HCT116 (cell line): ENCODE results near the gene TMPRSS11A. TPM values are rescaled to one million over a fixed set of nuclear protein-coding genes. Genes with fewer than 3 reads are reported as not detected.
A peak's percentile ranks its signal among the peaks of the same experiment; 100 is the strongest.

Source experiments
- ATAC-seq: fragments of 200-7000 bp; cut with Tn5 transposase; 2 replicates; pipeline ENCODE4 v1.9.1; 2020; ENCODE audit warnings: mild to moderate bottlenecking, moderate library complexity
- BruUV-seq: library from RNA; stranded (reverse); fragments of 400-500 nt; replicated peaks from 2 replicates; lab custom pipeline; 2021; lab: Mats Ljungman, UMichigan
- CTCF ChIA-PET: fragments of 300-600 bp; sonication (Branson Sonifier 250); formaldehyde crosslinking; loops from one replicate; lab custom pipeline; 2021; ENCODE audit warnings: antibody characterized with exemption; lab: Charles Lee
- POLR2A ChIA-PET: fragments of 300-600, 350-600 bp; sonication (Branson Sonifier 250); formaldehyde crosslinking; loops from one replicate; lab custom pipeline; 2021; ENCODE audit warnings: antibody characterized with exemption; lab: Charles Lee
- RAD21 ChIA-PET, 2 experiments: fragments of 300-600 bp; sonication (Branson Sonifier 250); formaldehyde crosslinking; loops; one replicate each; lab custom pipeline; 2023; ENCODE audit warnings: low total read pairs in 2 of 2; ENCODE audit not compliant: uncharacterized antibody in 2 of 2, unreplicated experiment in 2 of 2, low non-redundant PET in 1 of 2; lab: Charles Lee
- DNase-seq: peaks from one replicate; pipeline ENCODE4 v3.0.0-alpha.2; 2010; ENCODE audit warnings: low read depth, low spot score
- H2AFZ ChIP-seq: fragments of 200-600 bp; shearing (Covaris generic), sonication (generic); 2 replicates; pipeline ENCODE4 v1.6.1; 2017; ENCODE audit warnings: low read depth, mixed run types, mixed read lengths, antibody characterized with exemption, low read length; ENCODE audit not compliant: poor library complexity, severe bottlenecking
- H3K27ac ChIP-seq: 2 replicates; pipeline ENCODE4 v1.5.1; 2012; ENCODE audit warnings: low read depth, low read length
- H3K27me3 ChIP-seq: fragments of 200-600 bp; sonication (generic); 2 replicates; pipeline ENCODE4 v1.6.1; 2016; ENCODE audit warnings: mixed run types, low read length, mixed read lengths; ENCODE audit not compliant: insufficient read depth
- H3K36me3 ChIP-seq, 2 experiments: fragments of 200-500 bp in 1 of 2; fragments of 200-600 bp in 1 of 2; sonication (Bioruptor generic) in 1 of 2; sonication (generic) in 1 of 2; 2 replicates each; pipeline versions ENCODE4 v1.5.1 to v1.6.1; 2014 to 2016; ENCODE audit warnings: low read length in 2 of 2, inconsistent platforms in 1 of 2, mixed read lengths in 1 of 2, mixed run types in 1 of 2; ENCODE audit not compliant: insufficient read depth in 2 of 2, control insufficient read depth in 1 of 2
- H3K4me1 ChIP-seq, 2 experiments: fragments of 200-600 bp in 1 of 2; sonication (generic) in 1 of 2; 2 replicates each; pipeline versions ENCODE4 v1.5.1 to v1.6.1; 2012 to 2017; ENCODE audit warnings: low read length in 2 of 2, inconsistent platforms in 1 of 2, mild to moderate bottlenecking in 1 of 2, mixed read lengths in 1 of 2, mixed run types in 1 of 2, moderate library complexity in 1 of 2; ENCODE audit not compliant: insufficient read depth in 2 of 2, control insufficient read depth in 1 of 2
- H3K4me2 ChIP-seq: fragments of 200-600 bp; sonication (generic); 2 replicates; pipeline ENCODE4 v1.6.1; 2017; ENCODE audit warnings: mixed run types, low read length, mixed read lengths
- H3K4me3 ChIP-seq, 2 experiments: fragments of 200-600 bp in 1 of 2; sonication (generic) in 1 of 2; replicated peaks in 1 of 2; 2 replicates each; pipeline ENCODE4 v1.5.1; 2011 to 2016; ENCODE audit warnings: low read length in 2 of 2, control low read depth in 1 of 2, low read depth in 1 of 2, mild to moderate bottlenecking in 1 of 2, mixed read lengths in 1 of 2, mixed run types in 1 of 2
- H3K79me2 ChIP-seq: fragments of 200-600 bp; sonication (generic); 2 replicates; pipeline ENCODE4 v1.6.1; 2017; ENCODE audit warnings: mild to moderate bottlenecking, mixed run types, low read length, moderate library complexity, mixed read lengths; ENCODE audit not compliant: insufficient read depth
- H3K9ac ChIP-seq: fragments of 200-600 bp; sonication (generic); 2 replicates; pipeline ENCODE4 v1.6.1; 2016; ENCODE audit warnings: low read length, mixed read lengths
- H3K9me2 ChIP-seq: fragments of 200-600 bp; sonication (generic), shearing (Covaris generic); 2 replicates; pipeline ENCODE4 v1.6.1; 2017; ENCODE audit warnings: mixed run types, mild to moderate bottlenecking, moderate library complexity; ENCODE audit not compliant: insufficient read depth
- H3K9me3 ChIP-seq, 2 experiments: fragments of 200-500 bp in 1 of 2; fragments of 200-600 bp in 1 of 2; sonication (Bioruptor generic) in 1 of 2; sonication (generic) in 1 of 2; 2 replicates each; pipeline ENCODE4 v1.6.1; 2014 to 2017; ENCODE audit warnings: low read length in 2 of 2, mixed read lengths in 2 of 2, inconsistent platforms in 1 of 2, low read depth in 1 of 2, mild to moderate bottlenecking in 1 of 2, mixed run types in 1 of 2, moderate library complexity in 1 of 2; ENCODE audit not compliant: control insufficient read depth in 1 of 2, insufficient read depth in 1 of 2
- H4K20me1 ChIP-seq: fragments of 200-600 bp; sonication (generic), shearing (Covaris generic); 2 replicates; pipeline ENCODE4 v1.6.1; 2017; ENCODE audit warnings: mixed run types, mild to moderate bottlenecking, moderate library complexity; ENCODE audit not compliant: insufficient read depth
- CBX3 ChIP-seq: IDR thresholded peaks from 2 replicates; pipeline ENCODE4 v1.6.1; 2012; ENCODE audit warnings: low read depth
- EGR1 ChIP-seq: IDR thresholded peaks from 2 replicates; pipeline ENCODE4 v1.6.1; 2012; ENCODE audit warnings: low read depth
- EZH2 ChIP-seq: fragments of 200-600 bp; sonication (generic); IDR thresholded peaks from 2 replicates; pipeline ENCODE4 v1.6.1; 2017; ENCODE audit warnings: antibody characterized with exemption, mixed run types
- EZH2phosphoT487 ChIP-seq: fragments of 200-600 bp; IDR thresholded peaks from 2 replicates; pipeline ENCODE4 v1.6.1; 2018; ENCODE audit warnings: antibody characterized with exemption, borderline replicate concordance
- FOSL1 ChIP-seq: IDR thresholded peaks from 2 replicates; pipeline ENCODE4 v1.6.1; 2012; ENCODE audit warnings: low read depth
- MAX ChIP-seq: IDR thresholded peaks from 2 replicates; pipeline ENCODE4 v1.6.1; 2012
- POLR2A ChIP-seq: IDR thresholded peaks from 2 replicates; pipeline ENCODE4 v1.7.0; 2011; ENCODE audit warnings: borderline replicate concordance; ENCODE audit not compliant: insufficient read depth, insufficient read length; ENCODE audit errors: extremely low read depth
- POLR2AphosphoS5 ChIP-seq: IDR thresholded peaks from 2 replicates; pipeline ENCODE4 v1.6.1; 2011; ENCODE audit warnings: mild to moderate bottlenecking, low read depth, low read length, moderate library complexity
- RAD21 ChIP-seq: IDR thresholded peaks from 2 replicates; pipeline ENCODE4 v1.6.1; 2012; ENCODE audit warnings: low read depth, mild to moderate bottlenecking
- SIN3A ChIP-seq: IDR thresholded peaks from 2 replicates; pipeline ENCODE4 v1.6.1; 2012; ENCODE audit warnings: low read depth
- SRF ChIP-seq: IDR thresholded peaks from 2 replicates; pipeline ENCODE4 v1.6.1; 2012; ENCODE audit warnings: low read depth
- TCF7L2 ChIP-seq: IDR thresholded peaks from 2 replicates; pipeline ENCODE4 v1.7.0; 2011; ENCODE audit warnings: borderline replicate concordance, inconsistent platforms; ENCODE audit not compliant: insufficient read depth, insufficient read length; ENCODE audit errors: extremely low read depth
- YY1 ChIP-seq: IDR thresholded peaks from 2 replicates; pipeline ENCODE4 v1.6.1; 2011; ENCODE audit warnings: low read length, low read depth, moderate library complexity, mild to moderate bottlenecking; ENCODE audit not compliant: insufficient replicate concordance; ENCODE audit errors: extremely low read depth
- ZBTB33 ChIP-seq: IDR thresholded peaks from 2 replicates; pipeline ENCODE4 v1.6.1; 2011; ENCODE audit warnings: mild to moderate bottlenecking, low read length, moderate library complexity; ENCODE audit not compliant: insufficient replicate concordance; ENCODE audit errors: extremely low read depth
- ZFX ChIP-seq: fragments of 450-650 bp; IDR thresholded peaks from 2 replicates; pipeline ENCODE4 v1.6.1; 2017
- ZNF274 ChIP-seq: fragments of 200-500 bp; sonication (Bioruptor generic); IDR thresholded peaks from 2 replicates; pipeline ENCODE4 v1.6.1; 2014; ENCODE audit warnings: mild to moderate bottlenecking, low read depth, low read length, inconsistent platforms
- intact Hi-C: fragments of 100-400 bp; cut with micrococcal nuclease; formaldehyde crosslinking; loops from 2 replicates; pipeline ENCODE4 v1.10.0; 2022
- total RNA-seq: library from RNA; stranded (reverse); gene quantifications from one replicate; pipeline ENCODE4 v1.2.1, GENCODE V29; 2021; ENCODE audit not compliant: unreplicated experiment
- TF ChIP-seq, protein P1 (sequence below): IDR thresholded peaks from 2 replicates; pipeline ENCODE4 v1.6.1; 2012; ENCODE audit warnings: low read depth
- TF ChIP-seq, protein P2 (sequence below), 3 experiments: fragments of 200-600 bp in 1 of 3; sonication (generic) in 1 of 3; IDR thresholded peaks in 2 of 3; conservative IDR thresholded peaks in 1 of 3; 2 replicates each; pipeline ENCODE4 v1.5.1; 2012 to 2017; ENCODE audit warnings: low read depth in 2 of 3, low read length in 2 of 3, antibody characterized with exemption in 1 of 3, borderline replicate concordance in 1 of 3, control low read depth in 1 of 3, mild to moderate bottlenecking in 1 of 3, mixed read lengths in 1 of 3, mixed run types in 1 of 3, moderate library complexity in 1 of 3; ENCODE audit not compliant: insufficient read depth in 1 of 3

The TMPRSS11A gene
- total RNA-seq, 1 experiment from 2014 or later, result not detected

DNA sequence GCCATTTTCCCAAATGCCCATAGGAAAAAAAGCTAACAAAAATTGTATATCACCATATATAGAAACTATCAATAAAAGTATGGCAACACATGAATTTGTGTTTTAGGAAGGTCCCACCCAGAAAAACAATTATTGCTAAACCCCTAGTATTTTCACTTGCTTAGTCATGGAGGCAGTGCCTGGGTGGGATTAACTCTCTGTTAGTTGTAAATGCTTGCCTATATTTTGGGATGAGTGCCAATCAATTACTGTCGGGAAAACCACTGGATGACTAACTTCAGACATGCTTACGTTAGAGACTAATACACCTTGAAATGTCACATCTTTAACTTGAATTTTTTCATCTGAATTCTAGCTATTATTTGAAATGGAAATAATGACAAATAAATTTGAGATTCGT is 33.9 kb downstream of the TMPRSS11A start:
- H3K4me2 ChIP-seq, result peak overlapping the region; percentile 40
- no peak overlapping the region for H2AFZ ChIP-seq
- no peaks in the 10 kb centered on the region for H3K9me2 ChIP-seq
- DNase-seq (peak; percentile 45), ATAC-seq (peak; percentile 30; the same call in 1 of the 2 replicates)
- no peak overlapping the region for H3K27ac ChIP-seq
- BruUV-seq, result no TSS peak
- no peak overlapping the region for H3K4me3 ChIP-seq
- no peaks in the 10 kb centered on the region for H3K9me3 ChIP-seq
- ChIA-PET POLR2A (no interaction called here), RAD21 (no interaction called here), CTCF (no interaction called here)
- no peaks in the 10 kb centered on the region for H3K27me3 ChIP-seq
- H3K36me3 ChIP-seq, result no peaks in the 10 kb centered on the region
- H3K9ac ChIP-seq, result no peak overlapping the region
- intact Hi-C loops, result no loop called here
- H3K79me2 ChIP-seq, result no peaks in the 10 kb centered on the region
- TF ChIP-seq MAX (no peak), ZFX (no peak), TCF7L2 (no peak), SIN3A (no peak), YY1 (no peak), ZBTB33 (no peak), POLR2AphosphoS5 (no peak), EZH2 (no peak), CBX3 (no peak), ZNF274 (no peak), EGR1 (no peak), SRF (no peak), EZH2phosphoT487 (no peak), RAD21 (no peak), FOSL1 (no peak), POLR2A (no peak)
- TF ChIP-seq, protein P1, sequence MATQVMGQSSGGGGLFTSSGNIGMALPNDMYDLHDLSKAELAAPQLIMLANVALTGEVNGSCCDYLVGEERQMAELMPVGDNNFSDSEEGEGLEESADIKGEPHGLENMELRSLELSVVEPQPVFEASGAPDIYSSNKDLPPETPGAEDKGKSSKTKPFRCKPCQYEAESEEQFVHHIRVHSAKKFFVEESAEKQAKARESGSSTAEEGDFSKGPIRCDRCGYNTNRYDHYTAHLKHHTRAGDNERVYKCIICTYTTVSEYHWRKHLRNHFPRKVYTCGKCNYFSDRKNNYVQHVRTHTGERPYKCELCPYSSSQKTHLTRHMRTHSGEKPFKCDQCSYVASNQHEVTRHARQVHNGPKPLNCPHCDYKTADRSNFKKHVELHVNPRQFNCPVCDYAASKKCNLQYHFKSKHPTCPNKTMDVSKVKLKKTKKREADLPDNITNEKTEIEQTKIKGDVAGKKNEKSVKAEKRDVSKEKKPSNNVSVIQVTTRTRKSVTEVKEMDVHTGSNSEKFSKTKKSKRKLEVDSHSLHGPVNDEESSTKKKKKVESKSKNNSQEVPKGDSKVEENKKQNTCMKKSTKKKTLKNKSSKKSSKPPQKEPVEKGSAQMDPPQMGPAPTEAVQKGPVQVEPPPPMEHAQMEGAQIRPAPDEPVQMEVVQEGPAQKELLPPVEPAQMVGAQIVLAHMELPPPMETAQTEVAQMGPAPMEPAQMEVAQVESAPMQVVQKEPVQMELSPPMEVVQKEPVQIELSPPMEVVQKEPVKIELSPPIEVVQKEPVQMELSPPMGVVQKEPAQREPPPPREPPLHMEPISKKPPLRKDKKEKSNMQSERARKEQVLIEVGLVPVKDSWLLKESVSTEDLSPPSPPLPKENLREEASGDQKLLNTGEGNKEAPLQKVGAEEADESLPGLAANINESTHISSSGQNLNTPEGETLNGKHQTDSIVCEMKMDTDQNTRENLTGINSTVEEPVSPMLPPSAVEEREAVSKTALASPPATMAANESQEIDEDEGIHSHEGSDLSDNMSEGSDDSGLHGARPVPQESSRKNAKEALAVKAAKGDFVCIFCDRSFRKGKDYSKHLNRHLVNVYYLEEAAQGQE, result no peak
- TF ChIP-seq, protein P2, sequence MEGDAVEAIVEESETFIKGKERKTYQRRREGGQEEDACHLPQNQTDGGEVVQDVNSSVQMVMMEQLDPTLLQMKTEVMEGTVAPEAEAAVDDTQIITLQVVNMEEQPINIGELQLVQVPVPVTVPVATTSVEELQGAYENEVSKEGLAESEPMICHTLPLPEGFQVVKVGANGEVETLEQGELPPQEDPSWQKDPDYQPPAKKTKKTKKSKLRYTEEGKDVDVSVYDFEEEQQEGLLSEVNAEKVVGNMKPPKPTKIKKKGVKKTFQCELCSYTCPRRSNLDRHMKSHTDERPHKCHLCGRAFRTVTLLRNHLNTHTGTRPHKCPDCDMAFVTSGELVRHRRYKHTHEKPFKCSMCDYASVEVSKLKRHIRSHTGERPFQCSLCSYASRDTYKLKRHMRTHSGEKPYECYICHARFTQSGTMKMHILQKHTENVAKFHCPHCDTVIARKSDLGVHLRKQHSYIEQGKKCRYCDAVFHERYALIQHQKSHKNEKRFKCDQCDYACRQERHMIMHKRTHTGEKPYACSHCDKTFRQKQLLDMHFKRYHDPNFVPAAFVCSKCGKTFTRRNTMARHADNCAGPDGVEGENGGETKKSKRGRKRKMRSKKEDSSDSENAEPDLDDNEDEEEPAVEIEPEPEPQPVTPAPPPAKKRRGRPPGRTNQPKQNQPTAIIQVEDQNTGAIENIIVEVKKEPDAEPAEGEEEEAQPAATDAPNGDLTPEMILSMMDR (IDR thresholded peaks at IDR 0.05 in 2 of 3, conservative IDR thresholded peaks at IDR 0.05 in 1 of 3; ENCODE audit: borderline replicate concordance in 1 of 3, insufficient read depth in 1 of 3, low read depth in 2 of 3, low read length in 2 of 3), result no peak
- TF ChIP-seq, all 23 proteins: peak for 0
- no peaks in the 10 kb centered on the region for H4K20me1 ChIP-seq
- H3K4me1 ChIP-seq, result peaks cover 0 to 19% of the 10 kb centered on the region in 2 experiments; a peak in 2 of 4 replicates
